ENCODE results near the gene LILRB1. TPM values are rescaled to one million over a fixed set of nuclear protein-coding genes. Genes with fewer than 3 reads are reported as not detected.

LILRB1 gene
- total RNA-seq, result not detected in 2 replicates

GRCh38 chr19:54630262-54630661 is at the start of gene LILRB1:
Gene LILRB1 (plus strand): TSS chr19:54630484. CDS start chr19:54631074, 590 bp downstream.

GRCh38 chr19:54593445-54593844 is 36.8 kb upstream of the LILRB1 start, which contains the start of gene LILRA1:
Gene LILRA1 (plus strand): TSS chr19:54593632. CDS start chr19:54594245, 613 bp downstream.

GRCh38 chr19:54662730-54663129 is 32.4 kb downstream of the LILRB1 start, which contains the start of gene LILRB4:
Gene LILRB4 (plus strand): TSS chr19:54662985. CDS start chr19:54663034, 49 bp downstream.

Other genes with a start within 250 kb of the LILRB1 start
- not detected in 2 replicates for gene TTYH1, start 215.0 kb upstream of the LILRB1 start, total RNA-seq
- 28.2 and 43.0 TPM in 2 replicates for gene LENG8, start 181.3 kb upstream of the LILRB1 start, total RNA-seq
- gene LENG9, start 166.7 kb upstream of the LILRB1 start, total RNA-seq, result 8.7 and 11.0 TPM in 2 replicates
- gene CDC42EP5, start 157.2 kb upstream of the LILRB1 start, total RNA-seq, result 28.4 and 33.2 TPM in 2 replicates
- gene LAIR2, start 127.7 kb upstream of the LILRB1 start, total RNA-seq, result not detected in 2 replicates
- gene LILRA2, start 56.7 kb upstream of the LILRB1 start, total RNA-seq, result not detected in 2 replicates
- not detected in 2 replicates for gene LILRA1, start 36.9 kb upstream of the LILRB1 start, total RNA-seq
- gene LILRB4, start 32.5 kb downstream of the LILRB1 start, total RNA-seq, result not detected in 2 replicates
- gene KIR3DL3, start 94.0 kb downstream of the LILRB1 start, total RNA-seq, result not detected in 2 replicates
- not detected in 2 replicates for gene KIR2DL3, start 108.0 kb downstream of the LILRB1 start, total RNA-seq
- gene KIR2DL1, start 139.3 kb downstream of the LILRB1 start, total RNA-seq, result not detected in 2 replicates
- not detected in 2 replicates for gene KIR2DL4, start 173.1 kb downstream of the LILRB1 start, total RNA-seq
- not detected in 2 replicates for gene KIR3DL1, start 186.0 kb downstream of the LILRB1 start, total RNA-seq
- gene KIR2DS4, start 202.2 kb downstream of the LILRB1 start, total RNA-seq, result not detected in 2 replicates
- gene KIR3DL2, start 220.0 kb downstream of the LILRB1 start, total RNA-seq, result not detected in 2 replicates
- gene FCAR, start 243.8 kb downstream of the LILRB1 start, total RNA-seq, result not detected in 2 replicates

Data from myometrial cell (primary cell).